GM12892 (cell line): ENCODE measurements around the gene AK3. TPM values are rescaled to one million over a fixed set of nuclear protein-coding genes. Genes with fewer than 3 reads are reported as not detected.
"Not testable (repeated sequence)": the region's sequence is repeated elsewhere in the genome, so short reads cannot be mapped to it uniquely, and the experiment has no call there.

ENCODE experiments used
- DNase-seq: peaks from one replicate; pipeline ENCODE4 v3.0.0; 2011; ENCODE audit not compliant: insufficient read length
- FAIRE-seq: peaks from 2 replicates; lab custom pipeline; 2011; peaks lifted over from hg19 to GRCh38; lab: Jason Lieb, UNC
- POLR2A ChIP-seq: IDR thresholded peaks from 2 replicates; pipeline ENCODE4 v1.6.1; 2011; ENCODE audit warnings: low read depth, low read length, control low read depth
- POLR2AphosphoS5 ChIP-seq: IDR thresholded peaks from 2 replicates; pipeline ENCODE4 v1.6.1; 2011; ENCODE audit warnings: low read depth, low read length, control low read depth
- TAF1 ChIP-seq: IDR thresholded peaks from 2 replicates; pipeline ENCODE4 v1.6.1; 2011; ENCODE audit warnings: low read depth, mild to moderate bottlenecking, control low read depth, low read length, borderline replicate concordance
- polyA plus RNA-seq: library from polyadenylated mRNA; unstranded; fragments of >200 nt; gene quantifications from one replicate; pipeline ENCODE4 v1.2.1, GENCODE V29; 2012; ENCODE audit warnings: missing spikeins, inconsistent platforms; ENCODE audit not compliant: missing spikeins

AK3 gene
- polyA plus RNA-seq = 31.9 TPM

- peak; percentile 92 for TF ChIP-seq POLR2A
- TF ChIP-seq TAF1 = peak; percentile 72; the same call in 1 of the 2 replicates
- peak; percentile 84 for TF ChIP-seq POLR2AphosphoS5
- DNase-seq (peak; percentile 96), FAIRE-seq (peak; percentile 94)
Observed at GRCh38 chr9:4740638-4741364, at the start of gene AK3. AK3 (minus strand) TSS chr9:4741202; CDS start chr9:4741087, 115 bp downstream.

- DNase-seq = no peak
- FAIRE-seq = no peak
- TF ChIP-seq POLR2AphosphoS5 = no peak
- no peak for TF ChIP-seq POLR2A
- TF ChIP-seq TAF1 = no peak
Observed at GRCh38 chr9:4788703-4789102, 47.7 kb upstream of the AK3 start.

GRCh38 chr9:4787876-4788275 is 46.9 kb upstream of the AK3 start:
- FAIRE-seq = no peak
- TF ChIP-seq POLR2A (no peak), TAF1 (no peak), POLR2AphosphoS5 (no peak)
- DNase-seq = no peak

- no peak for FAIRE-seq
- TF ChIP-seq POLR2A = no peak
- TF ChIP-seq POLR2AphosphoS5 = no peak
- DNase-seq = no peak
Observed at GRCh38 chr9:4786599-4786998, 45.6 kb upstream of the AK3 start.

- TF ChIP-seq POLR2A (no peak), TAF1 (no peak), POLR2AphosphoS5 (no peak)
- no peak for DNase-seq
- no peak for FAIRE-seq
Observed at GRCh38 chr9:4784403-4784802, 43.4 kb upstream of the AK3 start.

GRCh38 chr9:4783191-4783590 is 42.2 kb upstream of the AK3 start:
- FAIRE-seq, DNase-seq: not testable (repeated sequence)

GRCh38 chr9:4781408-4781807 is 40.4 kb upstream of the AK3 start:
- TF ChIP-seq POLR2A (no peak), TAF1 (no peak), POLR2AphosphoS5 (no peak)
- DNase-seq (no peak), FAIRE-seq (no peak)

- DNase-seq (no peak), FAIRE-seq (no peak)
- TF ChIP-seq POLR2A (no peak), POLR2AphosphoS5 (no peak), TAF1 (no peak)
Observed at GRCh38 chr9:4780651-4781050, 39.6 kb upstream of the AK3 start.

GRCh38 chr9:4774958-4775357 is 34.0 kb upstream of the AK3 start:
- not testable (repeated sequence) for DNase-seq, FAIRE-seq

GRCh38 chr9:4774209-4774608 is 33.2 kb upstream of the AK3 start:
- FAIRE-seq = no peak
- DNase-seq = no peak
- TF ChIP-seq POLR2A = no peak
- no peak for TF ChIP-seq POLR2AphosphoS5
- no peak for TF ChIP-seq TAF1

- FAIRE-seq = no peak
Observed at GRCh38 chr9:4771788-4772187, 30.8 kb upstream of the AK3 start.

GRCh38 chr9:4769321-4770080 is 28.5 kb upstream of the AK3 start:
- DNase-seq (no peak), FAIRE-seq (no peak)
- no peak for TF ChIP-seq POLR2A
- TF ChIP-seq TAF1 = no peak
- TF ChIP-seq POLR2AphosphoS5 = no peak

More at GRCh38 chr9:4771788-4772187, 30.8 kb upstream of the AK3 start:
- TF ChIP-seq POLR2AphosphoS5 (no peak), POLR2A (no peak), TAF1 (no peak)
- no peak for DNase-seq
